Lung microvascular endothelial cell (primary cell): ENCODE data around the gene GLOD4. TPM values are rescaled to one million over a fixed set of nuclear protein-coding genes. Genes with fewer than 3 reads are reported as not detected.

Experiments used
- DNase-seq, 2 donors: peaks; one replicate each; pipeline versions ENCODE4 v3.0.0 to v3.0.0-alpha.2; 2010; ENCODE audit warnings: low read depth in 2 of 2
- total RNA-seq: library from RNA; depleted of rRNA; stranded (reverse); fragments of >200 nt; gene quantifications from 2 replicates; pipeline ENCODE4 v1.2.1, GENCODE V29; 2014

GLOD4 gene
- total RNA-seq, 1 donor from 2014 or later: 38.7 TPM

DNA sequence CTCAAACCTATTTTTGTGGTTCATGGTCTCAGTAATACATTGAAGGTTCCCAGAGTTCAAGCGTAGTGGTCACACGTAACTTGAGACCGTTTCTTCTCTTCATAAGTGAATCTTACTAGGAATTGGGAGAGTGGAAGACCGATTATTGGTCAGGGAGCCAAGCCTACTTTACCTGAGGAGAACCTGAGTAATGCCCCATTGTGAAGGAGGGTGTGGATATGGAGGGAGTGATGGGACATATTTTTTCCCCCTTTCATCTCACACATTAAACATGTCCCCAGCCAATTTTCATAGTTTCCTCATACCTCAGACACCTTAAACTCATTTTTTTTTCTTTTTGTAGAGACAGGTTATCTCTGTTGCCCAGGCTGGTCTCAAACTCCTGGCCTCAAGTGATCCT, 38.9 kb downstream of the GLOD4 start:
- DNase-seq: no peak

DNA sequence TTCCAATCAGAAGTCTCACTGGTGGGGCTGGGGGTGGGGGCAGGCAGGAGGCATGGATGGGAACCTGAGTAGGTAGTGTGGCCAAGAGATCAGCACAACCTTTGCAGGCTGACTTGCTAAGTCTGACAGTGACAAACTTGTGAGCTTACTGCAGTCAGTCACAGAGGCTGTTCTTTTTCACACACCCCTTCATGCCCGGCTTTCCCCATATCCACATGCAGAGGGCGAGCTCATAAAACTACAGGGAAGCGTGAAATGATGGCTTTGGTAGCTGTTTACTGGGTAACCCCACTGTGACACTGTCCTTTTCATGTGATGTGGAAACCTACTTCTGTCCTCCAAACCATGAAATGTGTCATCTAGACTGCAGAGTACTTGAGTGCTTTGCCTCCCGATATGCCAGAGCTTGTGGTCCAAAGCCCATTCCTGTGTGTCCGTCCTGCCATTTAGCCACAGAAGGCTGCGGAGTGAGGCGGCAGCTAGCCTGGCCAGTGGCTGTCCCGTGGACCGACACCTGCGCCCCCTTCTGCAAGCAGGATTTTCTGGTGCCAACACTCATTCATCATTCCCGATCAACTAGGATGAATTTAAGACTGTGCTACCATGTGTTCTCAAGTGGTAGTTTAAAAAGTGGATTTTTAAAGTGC, 39.8 kb downstream of the GLOD4 start:
- DNase-seq: no peak

DNA sequence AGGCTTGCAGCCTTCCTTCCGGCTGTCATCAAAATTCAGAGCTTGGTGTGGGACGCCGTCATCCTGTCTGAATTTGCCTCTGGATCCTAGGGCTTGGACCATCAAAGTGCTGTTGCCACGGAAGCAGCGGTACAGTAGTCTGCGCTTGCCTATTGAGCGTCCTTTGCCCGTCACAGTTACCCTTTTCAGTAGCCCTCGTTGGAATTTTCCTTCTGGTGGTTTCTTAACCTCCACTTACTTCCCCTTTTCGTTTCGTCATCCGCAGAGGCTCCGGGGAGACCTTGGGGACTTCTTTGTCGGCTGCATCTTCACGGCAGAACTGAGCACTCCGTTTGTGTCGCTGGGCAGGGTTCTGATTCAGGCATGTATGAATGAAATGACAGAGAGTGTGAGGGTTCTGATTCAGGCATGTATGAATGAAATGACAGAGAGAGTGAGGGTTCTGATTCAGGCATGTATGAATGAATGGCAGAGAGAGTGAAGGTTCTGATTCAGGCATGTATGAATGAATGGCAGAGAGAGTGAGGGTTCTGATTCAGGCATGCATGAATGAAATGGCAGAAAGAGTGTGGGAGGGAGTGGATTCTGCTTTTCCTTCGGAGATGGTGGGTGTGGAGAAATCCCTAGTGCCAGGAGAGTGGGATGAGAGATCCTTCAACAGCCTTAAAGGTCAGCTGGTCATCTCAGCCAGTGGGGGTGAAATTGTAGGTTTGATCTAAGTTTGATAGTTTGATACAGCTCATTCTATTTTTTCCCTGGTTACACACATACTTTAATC, 41.7 kb downstream of the GLOD4 start:
- no peak for DNase-seq

DNA sequence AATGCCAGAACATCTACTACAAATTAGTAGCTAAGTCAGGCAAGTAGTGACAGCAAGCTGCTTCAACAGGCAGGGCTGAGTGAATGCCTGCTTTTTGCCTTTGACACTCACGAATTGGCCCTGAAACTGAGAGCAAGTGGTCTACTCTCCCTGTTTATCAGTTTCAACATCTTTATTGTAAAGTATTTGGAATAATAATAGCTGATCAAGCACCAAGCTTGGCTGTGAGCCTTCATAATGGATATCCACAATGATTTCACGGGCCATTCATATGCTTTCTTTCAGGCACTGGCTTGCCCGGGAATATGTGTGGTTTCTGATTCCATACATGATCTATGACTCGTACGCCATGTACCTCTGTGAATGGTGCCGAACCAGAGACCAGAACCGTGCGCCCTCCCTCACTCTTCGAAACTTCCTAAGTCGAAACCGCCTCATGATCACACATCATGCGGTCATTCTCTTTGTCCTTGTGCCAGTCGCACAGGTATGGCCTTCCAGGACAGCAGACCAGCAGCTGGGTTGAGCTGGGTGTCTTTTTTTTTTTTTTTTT, 44.4 kb downstream of the GLOD4 start:
- no peak for DNase-seq

DNA sequence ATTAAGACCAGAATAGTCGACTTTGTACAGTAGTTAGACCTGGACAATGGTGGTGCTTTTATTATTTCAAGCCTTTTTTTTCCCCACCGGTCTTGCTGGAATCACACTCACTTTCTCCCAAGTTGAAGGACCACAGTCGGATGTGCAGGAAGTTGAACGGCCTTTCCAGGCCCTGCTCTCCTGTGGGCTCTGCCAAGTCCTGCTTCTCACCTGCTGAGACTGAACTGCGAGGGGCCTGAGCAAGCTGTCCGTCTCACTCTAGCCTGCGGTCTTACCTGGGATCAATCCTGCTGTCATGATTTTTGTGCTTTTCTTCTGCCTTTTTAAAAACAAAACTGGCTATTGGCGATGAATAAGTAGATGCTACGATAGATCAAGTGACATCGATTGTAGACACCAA, 48.3 kb downstream of the GLOD4 start:
- DNase-seq: no peak

DNA sequence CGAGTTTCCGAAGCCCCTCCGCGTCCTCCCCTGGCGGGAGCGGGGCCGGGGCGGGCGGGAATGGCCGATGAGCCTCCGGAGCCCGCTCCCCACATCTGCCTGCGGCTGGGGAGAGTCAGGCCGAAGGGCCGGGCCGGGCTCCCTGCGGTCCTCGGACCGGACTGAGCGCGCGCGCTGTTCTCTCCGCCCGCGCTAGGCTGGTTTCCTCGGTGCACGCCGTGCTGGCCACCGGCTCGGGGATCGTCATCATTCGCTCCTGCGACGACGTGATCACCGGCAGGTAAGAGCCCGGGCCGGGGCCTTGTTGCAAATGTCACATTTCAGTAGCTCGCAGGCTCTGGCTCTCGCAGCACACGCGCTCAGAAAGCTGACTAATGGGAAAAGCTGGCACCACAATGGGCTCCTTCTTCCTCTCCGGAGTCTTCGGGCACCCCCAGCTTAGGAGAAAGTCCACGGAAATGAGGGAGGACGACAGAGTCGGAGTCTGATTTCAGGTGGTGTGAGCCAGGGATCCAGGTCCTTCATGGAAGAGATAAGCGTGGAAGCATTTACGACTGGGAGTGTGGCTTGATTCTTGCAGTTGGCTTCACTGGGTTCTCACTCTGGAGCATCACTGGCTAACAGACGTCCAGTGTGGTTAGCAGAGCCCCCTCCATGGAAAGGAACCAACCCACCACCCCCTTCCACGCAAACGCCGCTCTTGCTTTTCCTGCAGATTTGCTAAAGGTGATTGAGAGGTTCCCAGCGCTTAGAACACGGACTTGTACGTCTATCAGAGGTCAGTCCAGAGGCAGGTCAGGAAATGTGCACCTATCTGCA, 49.0 kb downstream of the GLOD4 start:
- DNase-seq: peak; percentile 44 to 50

DNA sequence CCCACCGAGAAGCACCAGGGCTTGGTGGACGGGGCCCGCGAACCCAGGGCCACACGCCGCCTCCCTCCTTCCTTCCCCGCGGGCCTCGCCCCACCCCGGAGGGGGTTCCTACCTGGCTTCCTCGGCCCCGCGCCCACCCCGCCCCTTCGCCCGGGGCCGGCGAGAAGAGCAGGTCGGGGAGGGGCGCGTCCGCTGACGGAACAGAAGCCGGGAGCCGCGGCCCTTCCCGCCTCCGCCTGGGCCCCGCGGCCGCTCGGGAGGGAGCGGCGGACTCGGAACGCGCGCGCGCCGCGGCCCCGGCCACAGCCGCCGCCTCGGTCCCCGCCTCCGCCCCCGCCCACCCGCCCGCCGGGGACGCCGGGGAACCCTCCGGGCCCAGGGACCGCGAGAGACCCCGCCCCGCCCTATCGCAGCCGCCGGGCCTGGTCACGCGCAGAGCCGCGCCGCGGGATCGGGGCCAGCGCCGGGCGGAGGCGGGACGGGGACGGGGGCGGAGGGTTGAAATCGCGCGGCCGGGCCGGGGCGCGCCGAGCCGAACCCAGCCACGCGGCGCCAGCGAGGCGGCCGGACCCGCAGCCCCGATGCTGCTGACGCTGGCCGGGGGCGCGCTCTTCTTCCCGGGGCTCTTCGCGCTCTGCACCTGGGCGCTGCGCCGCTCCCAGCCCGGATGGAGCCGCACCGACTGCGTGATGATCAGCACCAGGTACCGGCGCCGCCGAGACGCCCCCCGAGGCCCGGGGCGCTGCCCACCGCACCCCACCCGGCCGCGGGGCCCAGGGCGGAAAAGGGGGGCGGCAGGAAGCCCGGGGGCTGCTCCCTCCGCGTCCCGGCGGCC, 49.8 kb downstream of the GLOD4 start, which contains the start of gene TLCD3A:
TLCD3A (plus strand) TSS at position 530 of the 835 bp plus-strand sequence; CDS start at position 582, 52 bp downstream.
- peak; percentile 44 to 63 for DNase-seq

DNA sequence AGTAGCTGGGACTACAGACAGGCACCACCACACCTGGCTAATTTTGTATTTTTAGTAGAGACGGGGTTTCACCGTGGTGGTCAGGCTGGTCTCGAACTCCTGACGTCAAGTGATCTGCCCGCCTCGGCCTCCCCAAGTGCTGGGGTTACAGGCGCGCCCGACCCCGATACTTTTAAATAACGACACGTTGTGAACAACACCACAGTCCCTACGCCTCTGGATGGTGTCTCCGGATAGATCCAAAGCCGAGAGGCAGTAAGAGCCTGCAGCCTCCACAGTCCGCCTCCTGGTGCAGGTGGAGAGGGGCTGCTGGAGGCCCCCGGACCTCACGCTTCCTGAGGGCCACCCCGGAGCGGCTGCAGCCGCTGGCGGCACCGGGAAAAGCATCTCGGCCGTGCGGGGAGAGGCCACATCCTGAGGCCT, 50.4 kb downstream of the GLOD4 start:
- DNase-seq: no peak

DNA sequence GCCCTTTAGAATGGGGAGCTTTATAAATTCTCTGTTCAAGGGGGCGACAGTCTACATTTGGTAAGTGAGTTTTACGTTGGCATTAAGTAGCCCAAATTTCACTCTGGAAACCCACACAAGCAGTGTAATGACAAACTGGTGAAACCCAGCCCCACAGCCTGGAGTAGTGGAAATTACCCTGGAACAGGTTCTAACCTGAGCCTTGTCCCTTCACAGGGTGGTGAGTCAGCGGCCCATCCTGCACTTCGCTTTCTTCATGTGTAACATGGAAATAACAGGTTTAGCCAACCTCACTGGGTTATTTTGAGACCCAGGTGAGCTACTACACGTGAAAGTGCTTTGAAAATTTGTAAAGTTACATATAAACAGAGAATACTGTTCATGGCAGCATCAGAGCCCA, 53.2 kb downstream of the GLOD4 start:
- DNase-seq: no peak

DNA sequence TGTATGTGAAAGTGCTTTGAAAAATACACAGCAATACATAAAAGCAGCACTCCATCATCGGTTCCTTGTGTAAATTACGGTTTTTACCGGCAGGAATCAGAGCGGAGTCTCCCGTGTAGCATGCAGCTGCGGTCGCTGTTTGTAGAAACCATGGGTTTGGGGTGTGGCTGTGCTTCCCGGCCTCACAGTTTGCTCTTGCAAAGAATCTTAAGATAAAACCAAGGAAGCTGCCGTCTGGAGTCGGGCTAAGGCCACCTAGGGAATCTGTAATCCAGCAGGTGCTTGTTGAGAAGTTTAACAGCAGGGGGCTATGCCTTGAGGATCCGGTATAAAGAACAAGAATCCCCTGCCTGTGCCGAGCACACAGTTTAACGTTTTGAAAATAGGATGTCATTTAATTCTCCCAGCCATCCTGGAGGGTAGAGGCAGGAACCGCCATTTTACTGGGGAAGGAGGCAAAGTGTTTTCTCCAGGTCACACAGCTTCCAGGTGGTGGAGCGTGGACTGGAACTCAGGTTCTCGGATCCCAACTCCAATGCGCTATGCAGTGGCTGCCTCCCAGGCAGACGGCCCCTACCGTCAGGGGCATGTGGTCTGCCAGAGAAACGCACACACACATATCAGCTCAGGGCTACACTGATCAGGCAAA, 55.7 kb downstream of the GLOD4 start:
- no peak for DNase-seq

DNA sequence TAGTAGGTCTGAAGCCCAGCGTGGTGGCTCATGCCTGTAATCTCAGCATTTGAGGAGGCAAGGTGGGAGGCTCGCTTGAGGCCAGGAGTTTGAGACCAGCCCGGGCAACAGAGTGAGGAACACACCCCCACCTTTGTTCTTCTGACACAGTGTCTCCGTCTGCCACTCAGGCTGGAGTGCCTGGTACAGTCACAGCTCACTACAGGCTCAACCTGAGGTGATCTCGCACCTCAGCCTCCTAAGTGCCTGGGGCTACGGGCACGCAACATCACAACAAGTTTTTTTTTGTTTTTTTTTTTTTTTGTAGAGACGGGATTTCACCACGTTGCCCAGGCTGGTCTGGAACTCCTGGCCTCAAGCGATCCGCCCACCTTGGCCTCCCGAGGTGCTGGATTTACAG, 56.3 kb downstream of the GLOD4 start:
- DNase-seq: no peak

DNA sequence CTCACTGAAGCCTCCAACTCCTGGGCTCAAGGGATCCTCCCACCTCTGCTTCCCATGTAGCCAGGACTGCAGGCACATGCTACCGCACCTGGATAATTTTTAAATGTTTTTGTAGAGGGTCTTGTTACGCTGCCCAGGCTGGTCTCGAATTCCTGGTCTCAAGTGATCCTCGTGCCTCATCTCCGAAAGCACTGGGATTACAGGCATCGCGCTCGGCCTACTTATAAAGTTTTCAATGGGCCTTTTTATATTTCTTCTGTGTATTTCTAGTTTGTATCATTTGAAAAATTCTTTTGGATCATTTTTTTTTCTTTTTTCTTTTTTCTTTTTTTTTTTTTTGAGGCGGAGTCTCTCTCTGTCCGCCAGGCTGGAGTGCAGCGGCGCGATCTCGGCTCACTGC, 57.0 kb downstream of the GLOD4 start:
- no peak for DNase-seq

DNA sequence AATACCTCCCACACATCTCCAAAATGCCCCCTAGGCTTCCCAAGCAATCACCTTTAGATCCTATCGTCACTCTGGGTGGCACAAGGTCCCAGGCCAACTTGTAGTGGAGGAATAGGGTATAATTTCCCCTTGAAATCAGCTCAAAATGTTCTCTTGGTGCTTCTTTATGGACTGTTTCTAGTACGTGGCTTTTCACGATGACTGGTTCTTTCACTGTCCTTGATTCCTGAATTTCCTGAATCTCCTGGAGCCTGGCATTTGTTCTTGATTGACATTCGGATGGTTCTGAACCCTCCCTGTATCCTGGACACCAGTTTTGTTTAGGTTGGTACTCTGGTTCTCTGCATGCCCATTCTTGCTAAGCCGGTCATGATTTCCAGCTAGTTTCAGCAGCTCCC, 60.5 kb downstream of the GLOD4 start:
- no peak for DNase-seq

DNA sequence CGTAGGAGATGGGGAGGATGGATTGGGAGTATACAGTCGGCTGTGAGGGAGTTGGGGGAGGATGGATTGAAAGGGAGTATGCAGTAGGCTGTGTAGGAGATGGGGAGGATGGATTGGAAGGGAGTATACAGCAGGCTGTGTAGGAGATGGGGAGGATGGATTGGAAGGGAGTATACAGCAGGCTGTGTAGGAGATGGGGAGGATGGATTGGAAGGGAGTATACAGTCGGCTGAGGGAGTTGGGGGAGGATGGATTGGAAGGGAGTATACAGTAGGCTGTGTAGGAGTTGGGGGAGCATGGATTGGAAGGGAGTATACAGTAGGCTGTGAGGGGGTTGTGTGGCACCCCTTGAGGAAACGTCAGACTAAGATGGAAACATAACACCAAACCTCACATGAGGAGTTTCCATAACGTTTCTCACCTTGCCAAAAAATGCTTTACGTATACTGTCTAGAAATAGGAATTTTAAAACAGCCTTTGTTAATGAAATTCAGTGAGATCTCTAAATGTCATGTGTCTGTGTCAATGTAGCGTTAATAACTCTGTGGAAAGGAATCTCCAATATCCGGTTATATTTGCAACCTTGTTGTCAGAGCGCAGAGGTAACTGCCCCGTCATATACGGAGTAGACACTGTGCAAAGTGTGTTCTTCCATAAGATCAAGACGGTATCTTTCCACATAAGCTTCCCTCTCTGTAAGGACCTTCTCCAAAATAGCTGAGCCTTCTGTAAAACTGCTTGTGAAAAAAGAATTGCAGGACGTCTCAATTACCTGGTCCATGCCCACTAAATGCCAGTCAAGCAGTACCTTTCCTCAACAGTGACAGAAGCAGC, 61.2 kb downstream of the GLOD4 start:
- no peak for DNase-seq

DNA sequence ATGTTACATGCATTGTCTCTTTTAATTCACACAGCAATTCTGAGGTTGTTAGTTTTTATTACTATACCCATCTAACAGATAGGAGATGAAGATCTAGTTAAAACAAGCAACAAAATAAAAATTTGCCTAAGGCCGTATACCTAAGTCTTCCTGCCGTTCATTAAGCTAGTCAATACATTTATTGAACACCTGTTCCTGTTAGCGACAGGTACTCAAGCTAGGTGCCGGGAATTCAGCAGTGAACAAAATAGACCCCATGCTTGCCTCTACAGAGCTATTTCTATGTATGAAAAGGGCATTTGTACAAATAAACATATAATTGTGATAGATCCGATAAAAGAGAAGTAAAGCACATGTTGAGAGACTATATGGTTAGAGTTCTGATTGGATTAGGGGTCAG, 64.0 kb downstream of the GLOD4 start:
- DNase-seq: no peak
